PC-9 (cell line): Measurements from ENCODE around the gene SOX13.

Experiments used
- EZH2 ChIP-seq: fragments of 200-600 bp; sonication (generic); IDR thresholded peaks from 2 replicates; pipeline ENCODE4 v1.8.0; 2017; ENCODE audit warnings: antibody characterized with exemption, low read depth
- TF ChIP-seq, protein P1 (sequence below): fragments of 200-600 bp; sonication (generic); conservative IDR thresholded peaks from 2 replicates; pipeline ENCODE4 v1.6.1; 2017; ENCODE audit warnings: mixed run types, antibody characterized with exemption, mild to moderate bottlenecking, moderate library complexity

DNA sequence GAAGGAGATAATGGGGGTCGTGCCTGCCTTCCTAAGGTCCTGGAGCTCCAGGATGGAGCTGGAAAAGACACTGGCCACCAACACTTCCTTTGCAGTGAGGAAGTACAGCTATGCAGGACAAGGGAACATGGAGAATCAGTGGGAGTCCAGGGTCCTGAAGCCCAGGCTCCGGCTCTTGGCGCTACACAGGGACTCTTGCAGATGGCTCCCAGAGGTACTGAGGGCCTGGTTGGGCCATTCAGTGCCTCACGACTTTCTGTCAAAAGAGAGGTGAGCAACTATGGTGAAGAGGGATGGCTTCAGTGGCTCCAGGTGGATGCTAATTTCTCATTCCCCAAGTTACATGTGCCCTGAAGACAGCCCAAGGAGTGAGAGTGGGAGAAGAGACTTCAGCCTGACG, 80.8 kb downstream of the SOX13 start:
- TF ChIP-seq, protein P1, sequence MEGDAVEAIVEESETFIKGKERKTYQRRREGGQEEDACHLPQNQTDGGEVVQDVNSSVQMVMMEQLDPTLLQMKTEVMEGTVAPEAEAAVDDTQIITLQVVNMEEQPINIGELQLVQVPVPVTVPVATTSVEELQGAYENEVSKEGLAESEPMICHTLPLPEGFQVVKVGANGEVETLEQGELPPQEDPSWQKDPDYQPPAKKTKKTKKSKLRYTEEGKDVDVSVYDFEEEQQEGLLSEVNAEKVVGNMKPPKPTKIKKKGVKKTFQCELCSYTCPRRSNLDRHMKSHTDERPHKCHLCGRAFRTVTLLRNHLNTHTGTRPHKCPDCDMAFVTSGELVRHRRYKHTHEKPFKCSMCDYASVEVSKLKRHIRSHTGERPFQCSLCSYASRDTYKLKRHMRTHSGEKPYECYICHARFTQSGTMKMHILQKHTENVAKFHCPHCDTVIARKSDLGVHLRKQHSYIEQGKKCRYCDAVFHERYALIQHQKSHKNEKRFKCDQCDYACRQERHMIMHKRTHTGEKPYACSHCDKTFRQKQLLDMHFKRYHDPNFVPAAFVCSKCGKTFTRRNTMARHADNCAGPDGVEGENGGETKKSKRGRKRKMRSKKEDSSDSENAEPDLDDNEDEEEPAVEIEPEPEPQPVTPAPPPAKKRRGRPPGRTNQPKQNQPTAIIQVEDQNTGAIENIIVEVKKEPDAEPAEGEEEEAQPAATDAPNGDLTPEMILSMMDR = no peak
- no peak for TF ChIP-seq EZH2
